ENCODE measurements around the gene LIAS.

The LIAS gene

GRCh38 chr4:39433878-39434492, 24.9 kb upstream of the LIAS start:
- Histone ChIP-seq H3K9ac (no peak overlapping the region), H3K36me3 (no peaks in the 10 kb centered on the region), H3K9me3 (replicated peaks in 1 of 11) (no peaks in the 10 kb centered on the region), H3K27ac (no peak overlapping the region), H3K4me1 (no peaks in the 10 kb centered on the region), H3K27me3 (no peaks in the 10 kb centered on the region), H4K20me1 (no peaks in the 10 kb centered on the region), H3K4me2 (no peak overlapping the region), H3K4me3 (no peak overlapping the region)
- TF ChIP-seq Cebpa-rat (IDR thresholded peaks at IDR 0.05) = no peak

GRCh38 chr4:39435659-39436563, 22.9 kb upstream of the LIAS start:
- Histone ChIP-seq H3K4me1 (no peaks in the 10 kb centered on the region), H3K9me3 (replicated peaks in 1 of 11) (no peaks in the 10 kb centered on the region), H3K36me3 (no peaks in the 10 kb centered on the region), H3K27me3 (no peaks in the 10 kb centered on the region), H3K4me3 (no peak overlapping the region), H4K20me1 (no peaks in the 10 kb centered on the region), H3K9ac (no peak overlapping the region), H3K27ac (no peak overlapping the region), H3K4me2 (no peak overlapping the region)
- no peak for TF ChIP-seq Cebpa-rat (IDR thresholded peaks at IDR 0.05)

GRCh38 chr4:39441593-39441992, 17.3 kb upstream of the LIAS start:
- H3K27me3 ChIP-seq = no peaks in the 10 kb centered on the region
- H3K4me2 ChIP-seq = no peak overlapping the region
- H3K36me3 ChIP-seq = peaks cover 0 to 2% (median 0%) of the 10 kb centered on the region in 11 experiments; a peak in 2 of 22 replicates
- peaks cover 0 to 6% (median 1%) of the 10 kb centered on the region in 11 experiments; a peak in 5 of 22 replicates for H4K20me1 ChIP-seq
- TF ChIP-seq Cebpa-rat (IDR thresholded peaks at IDR 0.05) = no peak
- H3K9me3 ChIP-seq (replicated peaks in 1 of 11) = no peaks in the 10 kb centered on the region
- no peak overlapping the region for H3K27ac ChIP-seq
- H3K4me1 ChIP-seq = no peaks in the 10 kb centered on the region
- H3K4me3 ChIP-seq = no peak overlapping the region
- no peak overlapping the region for H3K9ac ChIP-seq

GRCh38 chr4:39442998-39443397, 15.9 kb upstream of the LIAS start:
- peaks cover 0 to 15% (median 7%) of the 10 kb centered on the region in 11 experiments; a peak in 10 of 22 replicates for H3K36me3 ChIP-seq
- H3K9ac ChIP-seq = no peak overlapping the region
- TF ChIP-seq Cebpa-rat (IDR thresholded peaks at IDR 0.05) = no peak
- no peak overlapping the region for H3K4me3 ChIP-seq
- no peaks in the 10 kb centered on the region for H3K4me1 ChIP-seq
- H3K27ac ChIP-seq = no peak overlapping the region
- H3K27me3 ChIP-seq = no peaks in the 10 kb centered on the region
- H3K9me3 ChIP-seq (replicated peaks in 1 of 11) = peaks cover 0 to 7% (median 0%) of the 10 kb centered on the region in 11 experiments; a peak in 2 of 22 replicates
- H3K4me2 ChIP-seq = no peak overlapping the region
- peaks cover 0 to 19% (median 10%) of the 10 kb centered on the region in 11 experiments; a peak in 13 of 22 replicates for H4K20me1 ChIP-seq

- no peak overlapping the region for H3K4me3 ChIP-seq
- H3K9ac ChIP-seq = no peak overlapping the region
- H4K20me1 ChIP-seq = peaks cover 24 to 53% (median 45%) of the 10 kb centered on the region in 11 experiments; a peak in 20 of 22 replicates
- H3K4me1 ChIP-seq = no peaks in the 10 kb centered on the region
- no peak overlapping the region for H3K27ac ChIP-seq
- peaks cover 0 to 7% (median 0%) of the 10 kb centered on the region in 11 experiments; a peak in 2 of 22 replicates for H3K9me3 ChIP-seq (replicated peaks in 1 of 11)
- H3K27me3 ChIP-seq = no peaks in the 10 kb centered on the region
- H3K4me2 ChIP-seq = no peak overlapping the region
- no peak for TF ChIP-seq Cebpa-rat (IDR thresholded peaks at IDR 0.05)
- H3K36me3 ChIP-seq = peaks cover 18 to 47% (median 37%) of the 10 kb centered on the region in 11 experiments
Observed at GRCh38 chr4:39446483-39446841, 12.4 kb upstream of the LIAS start.

- Histone ChIP-seq H3K27ac (no peak overlapping the region), H3K36me3 (peaks cover 23 to 53% (median 43%) of the 10 kb centered on the region in 11 experiments), H3K4me3 (no peak overlapping the region), H3K4me2 (no peak overlapping the region), H4K20me1 (peaks cover 29 to 59% (median 50%) of the 10 kb centered on the region in 11 experiments; a peak in 21 of 22 replicates), H3K27me3 (no peaks in the 10 kb centered on the region), H3K9me3 (replicated peaks in 1 of 11) (peaks cover 0 to 7% (median 0%) of the 10 kb centered on the region in 11 experiments; a peak in 2 of 22 replicates), H3K4me1 (no peaks in the 10 kb centered on the region), H3K9ac (no peak overlapping the region)
- TF ChIP-seq Cebpa-rat (IDR thresholded peaks at IDR 0.05) = no peak
Observed at GRCh38 chr4:39446842-39447573, 11.8 kb upstream of the LIAS start.

- H3K36me3 ChIP-seq = peaks cover 59 to 89% (median 79%) of the 10 kb centered on the region in 11 experiments
Observed at GRCh38 chr4:39450618-39451017, 8.2 kb upstream of the LIAS start.

GRCh38 chr4:39451423-39452023, 7.3 kb upstream of the LIAS start:
- Histone ChIP-seq H3K36me3 (peaks cover 68 to 98% (median 88%) of the 10 kb centered on the region in 11 experiments), H3K27me3 (no peaks in the 10 kb centered on the region), H3K27ac (no peak overlapping the region), H3K4me2 (no peak overlapping the region), H3K9me3 (replicated peaks in 1 of 11) (peaks cover 0 to 7% (median 0%) of the 10 kb centered on the region in 11 experiments; a peak in 2 of 22 replicates), H3K4me1 (peaks cover 6 to 18% (median 12%) of the 10 kb centered on the region in 10 experiments), H4K20me1 (peaks cover 74 to 100% (median 95%) of the 10 kb centered on the region in 11 experiments), H3K4me3 (no peak overlapping the region), H3K9ac (no peak overlapping the region)
- TF ChIP-seq Cebpa-rat (IDR thresholded peaks at IDR 0.05) = no peak

More at GRCh38 chr4:39450618-39451017, 8.2 kb upstream of the LIAS start:
- H4K20me1 ChIP-seq = peaks cover 65 to 95% (median 86%) of the 10 kb centered on the region in 11 experiments
- H3K27me3 ChIP-seq = no peaks in the 10 kb centered on the region
- no peak overlapping the region for H3K9ac ChIP-seq
- no peak overlapping the region for H3K4me2 ChIP-seq
- H3K27ac ChIP-seq = no peak overlapping the region
- H3K4me3 ChIP-seq = no peak overlapping the region
- peaks cover 3 to 9% (median 3%) of the 10 kb centered on the region in 10 experiments; a peak in 15 of 20 replicates for H3K4me1 ChIP-seq
- no peak for TF ChIP-seq Cebpa-rat (IDR thresholded peaks at IDR 0.05)
- peaks cover 0 to 7% (median 0%) of the 10 kb centered on the region in 11 experiments; a peak in 2 of 22 replicates for H3K9me3 ChIP-seq (replicated peaks in 1 of 11)
